Measurements from ENCODE around the gene FGFR3.
"Not testable (repeated sequence)": the region's sequence is repeated elsewhere in the genome, so short reads cannot be mapped to it uniquely, and the experiment has no call there.

The FGFR3 gene

DNA sequence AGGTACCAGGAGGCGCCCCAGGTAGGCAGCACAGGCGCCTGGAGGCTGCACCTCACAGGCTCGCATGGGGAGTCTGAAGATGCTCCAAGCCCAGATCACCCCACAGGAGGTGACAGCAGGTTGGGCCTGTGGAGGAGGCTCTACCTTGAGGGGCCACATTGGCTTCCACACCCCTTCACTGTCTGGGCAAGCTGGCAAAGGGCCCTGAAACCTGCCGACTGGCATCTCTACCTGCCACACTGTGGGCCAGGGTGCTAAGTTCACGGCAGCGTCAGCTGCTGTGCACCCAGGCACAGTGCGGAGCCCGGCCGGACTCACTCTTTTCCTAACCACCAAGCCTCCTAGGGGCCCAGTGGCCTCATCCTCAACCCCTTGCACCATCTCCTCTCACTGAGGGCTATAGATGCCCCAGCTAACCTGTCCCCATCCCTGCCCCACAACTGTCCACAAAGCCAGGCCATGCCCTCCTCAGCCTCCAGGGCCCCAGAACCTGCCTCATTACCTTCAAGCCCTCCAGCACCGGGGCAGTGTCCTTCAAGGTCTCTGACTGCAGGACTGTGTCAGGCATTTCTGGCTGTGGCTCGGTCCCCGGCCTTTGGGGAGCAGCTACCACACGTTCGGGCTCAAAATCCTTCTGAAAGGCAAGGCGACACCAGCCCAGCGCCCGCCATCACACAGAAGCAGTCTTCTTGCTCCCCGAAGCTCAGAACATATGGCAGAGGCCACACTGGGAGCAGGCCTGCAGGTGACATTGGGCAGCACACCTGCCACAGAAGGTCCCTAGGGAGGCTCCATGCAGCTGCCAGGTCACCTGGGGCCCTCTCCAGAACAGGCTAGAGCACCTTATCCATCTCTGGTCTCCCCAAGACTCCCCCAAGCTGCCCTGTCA, 28.8 kb downstream of the FGFR3 start:
- DNase-seq, result no peak

GRCh38 chr4:1822568-1823544, 29.8 kb downstream of the FGFR3 start:
- no peak for DNase-seq

DNA sequence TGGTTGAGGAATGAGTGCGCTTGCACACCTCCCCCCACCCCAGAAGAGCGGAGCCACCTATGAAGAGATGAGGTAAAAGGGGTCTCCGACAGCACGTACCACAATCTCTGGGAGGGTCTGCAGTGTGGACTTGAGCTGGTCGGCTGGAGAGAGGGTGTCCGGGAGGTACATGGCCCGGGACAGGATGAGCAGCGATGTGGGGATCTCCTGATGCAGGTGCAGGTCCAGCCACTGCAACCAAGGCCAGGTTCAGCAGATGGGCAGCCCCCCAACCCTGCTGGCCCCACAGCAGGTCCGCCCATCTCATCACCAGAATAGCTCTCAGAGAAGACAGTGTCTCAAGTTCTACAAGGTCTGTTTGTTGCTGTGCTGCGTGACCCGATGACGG, 30.4 kb downstream of the FGFR3 start:
- DNase-seq, result no peak

DNA sequence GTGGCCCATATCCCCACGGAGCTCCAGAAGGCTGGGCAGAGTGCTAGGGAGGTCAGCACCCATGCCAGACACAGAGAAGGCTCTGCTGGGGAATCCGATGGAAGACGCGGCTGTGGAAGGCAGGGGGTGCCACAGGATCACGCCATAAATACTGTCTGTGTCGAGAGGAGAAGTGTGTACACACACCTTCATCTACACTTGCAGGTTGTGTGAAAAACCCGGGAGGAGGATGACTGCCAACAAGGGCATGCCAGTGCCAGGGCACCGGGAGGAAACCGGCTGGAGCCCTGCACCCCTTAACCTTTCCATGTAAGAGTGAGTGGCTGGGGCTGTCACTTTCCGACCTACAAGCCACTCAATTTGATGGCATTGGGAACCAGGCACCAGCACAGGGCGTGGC, 31.7 kb downstream of the FGFR3 start:
- DNase-seq, result no peak

- no peak for DNase-seq
Observed at GRCh38 chr4:1825326-1825725, 32.2 kb downstream of the FGFR3 start.

- no peak for DNase-seq
Observed at GRCh38 chr4:1826531-1827350, 33.6 kb downstream of the FGFR3 start.

DNA sequence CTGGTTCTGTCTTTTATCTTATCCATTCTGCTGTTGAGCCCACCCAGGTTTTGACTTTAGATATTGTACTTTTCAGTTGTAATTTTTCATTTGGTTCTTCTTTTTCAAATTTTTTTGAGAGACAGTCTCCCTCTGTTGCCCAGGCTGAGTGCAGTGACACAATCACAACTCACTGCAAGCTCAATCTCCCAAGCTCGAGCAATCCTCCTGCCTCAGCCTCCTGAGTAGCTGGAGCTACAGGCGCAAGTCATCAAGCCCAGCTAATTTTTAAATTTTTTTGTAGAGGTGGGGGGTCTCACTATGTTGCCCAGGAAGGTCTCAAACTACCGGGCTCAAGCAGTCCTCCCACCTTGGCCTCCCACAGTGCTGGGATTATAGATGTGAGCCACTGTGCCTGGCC, 37.1 kb downstream of the FGFR3 start:
- DNase-seq, result no peak

GRCh38 chr4:1830642-1831228, 37.6 kb downstream of the FGFR3 start:
- DNase-seq, result no peak

DNA sequence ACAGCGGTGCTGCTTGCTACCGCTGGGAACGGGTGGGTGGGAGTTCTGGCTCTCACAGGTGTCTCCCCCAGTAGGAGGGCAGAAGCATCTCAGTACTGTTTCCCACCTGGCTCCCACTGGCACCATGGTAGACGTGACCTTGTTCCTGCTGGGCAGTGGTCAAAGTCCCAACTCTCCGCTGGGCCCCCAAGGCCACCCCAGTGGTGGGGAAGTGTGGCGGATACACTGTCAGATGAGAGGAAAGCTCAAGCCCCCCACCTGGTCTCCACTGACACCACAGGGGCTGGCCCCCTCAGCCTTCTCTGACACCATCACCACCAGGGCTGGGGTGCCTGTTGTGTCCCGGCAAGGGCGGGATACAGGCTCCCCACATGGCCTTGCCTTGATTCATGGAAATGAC, 38.2 kb downstream of the FGFR3 start:
- no peak for DNase-seq

GRCh38 chr4:1832690-1833089, 39.6 kb downstream of the FGFR3 start:
- no peak for DNase-seq

DNA sequence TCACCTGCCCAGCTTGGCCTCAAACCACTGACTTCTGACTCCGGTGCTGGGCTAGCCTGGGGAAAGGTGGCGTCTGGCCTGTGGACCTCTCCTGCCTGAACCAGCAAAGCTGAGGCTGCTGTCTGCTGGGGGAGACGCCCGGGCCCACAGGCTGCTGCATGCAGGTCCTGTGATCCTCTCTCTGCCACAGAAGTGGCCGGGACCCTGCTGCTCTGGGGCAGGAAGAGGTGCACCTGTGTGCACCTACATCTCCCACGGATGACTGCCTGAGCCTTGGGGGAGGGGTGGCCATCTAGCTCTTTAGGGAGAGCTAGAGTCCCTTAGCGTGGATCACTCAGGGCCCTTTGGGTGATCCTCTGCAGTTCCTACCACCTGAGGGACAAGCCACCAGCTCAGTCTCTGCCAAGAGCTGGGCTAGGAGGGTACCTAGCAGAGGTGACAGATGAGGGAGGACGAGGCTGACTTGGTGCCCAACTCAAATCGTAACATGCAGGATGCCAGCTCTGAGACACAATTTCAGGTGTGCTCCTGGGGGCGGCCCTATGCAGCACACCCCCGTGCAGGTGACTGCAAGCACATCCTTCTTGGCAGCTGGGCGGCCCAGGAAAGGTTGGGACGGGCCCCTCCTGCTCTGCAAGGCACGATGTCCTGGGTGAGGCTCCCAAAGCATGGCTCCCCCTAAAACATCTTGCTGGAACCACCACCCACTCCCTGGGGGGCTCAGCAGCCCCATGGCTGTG, 40.4 kb downstream of the FGFR3 start:
- DNase-seq, result no peak

- DNase-seq, result no peak
Observed at GRCh38 chr4:1834047-1834775, 41.1 kb downstream of the FGFR3 start.

DNA sequence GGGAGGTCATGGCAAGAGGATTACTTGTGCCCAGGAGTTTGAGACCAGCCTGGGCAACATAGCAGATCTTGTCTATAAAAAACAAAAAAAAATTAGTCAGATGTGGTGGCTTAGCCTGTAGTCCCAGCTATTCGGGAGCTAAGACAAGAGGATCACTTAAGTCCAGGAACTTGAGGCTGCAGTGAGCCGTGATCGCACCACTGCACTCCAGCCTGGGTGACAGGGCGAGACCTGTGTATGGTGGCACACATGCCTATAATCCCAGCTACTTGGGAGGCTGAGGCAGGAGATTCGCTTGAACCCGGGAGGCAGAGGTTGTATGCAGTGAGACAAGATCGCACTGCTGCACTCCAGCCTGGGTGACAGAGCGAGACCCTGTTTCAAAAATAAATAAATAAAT, 42.7 kb downstream of the FGFR3 start:
- not testable (repeated sequence) for DNase-seq

- no peak for DNase-seq
Observed at GRCh38 chr4:1836650-1837049, 43.6 kb downstream of the FGFR3 start.

DNA sequence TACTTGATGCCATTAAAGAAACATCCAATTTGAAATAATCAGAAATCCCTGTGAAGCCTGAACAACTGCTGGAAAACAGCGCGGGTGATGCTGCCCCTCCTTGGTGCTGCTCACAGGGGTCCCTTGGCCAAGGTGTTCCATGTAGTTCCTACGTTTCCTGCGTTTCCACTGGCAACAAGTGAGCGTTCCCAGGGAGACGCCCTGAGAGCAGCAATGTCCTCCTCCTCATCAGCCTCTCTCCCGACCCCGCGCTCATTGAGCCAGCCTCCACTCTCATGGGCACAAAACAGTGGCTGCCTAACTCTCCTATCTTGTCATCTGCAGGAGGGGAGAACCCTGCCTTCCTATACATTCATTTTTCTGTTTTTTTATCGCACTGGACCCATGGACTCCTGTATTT, 44.0 kb downstream of the FGFR3 start:
- no peak for DNase-seq

- no peak for DNase-seq
Observed at GRCh38 chr4:1839282-1839681, 46.2 kb downstream of the FGFR3 start.

DNA sequence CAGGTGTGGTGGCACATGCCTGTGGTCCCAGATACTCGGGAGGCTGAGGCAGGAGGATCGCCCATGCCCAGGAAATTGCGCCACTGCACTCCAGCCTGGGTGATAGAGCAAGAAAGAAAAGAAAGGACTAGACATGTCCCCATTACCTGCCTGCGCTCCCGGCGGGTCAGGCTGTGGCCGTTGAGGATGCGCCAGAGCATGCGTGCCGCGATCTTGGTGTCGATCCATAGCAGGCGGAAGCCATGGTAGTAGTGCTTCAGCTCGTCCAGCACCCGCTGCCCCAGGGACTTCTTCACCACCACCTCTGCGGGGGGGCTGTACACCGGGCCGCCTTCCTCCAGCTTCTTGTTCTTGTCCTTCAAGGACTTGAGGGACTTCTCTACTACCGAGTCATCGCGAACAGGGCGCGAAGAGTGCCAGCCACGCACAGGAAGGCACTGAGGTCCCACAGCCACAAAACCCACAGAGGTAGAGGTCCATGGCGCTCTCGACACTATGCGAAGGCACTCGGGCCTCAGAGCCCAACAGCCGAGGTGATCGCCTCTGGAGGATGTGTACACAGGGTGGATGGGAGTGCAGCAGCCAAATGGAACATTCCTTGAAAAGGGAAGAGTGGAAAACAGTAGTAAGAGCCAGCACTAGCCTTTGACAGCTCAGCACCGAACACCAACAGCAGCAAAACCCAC, 48.3 kb downstream of the FGFR3 start:
- DNase-seq, result no peak

GRCh38 chr4:1841887-1842210, 48.8 kb downstream of the FGFR3 start:
- no peak for DNase-seq

GRCh38 chr4:1842339-1842895, 49.3 kb downstream of the FGFR3 start:
- DNase-seq, result no peak

GRCh38 chr4:1842993-1843448, 49.9 kb downstream of the FGFR3 start:
- no peak for DNase-seq
